Stimulated activated effector memory CD8-positive, alpha-beta T cell treated with anti-CD3 and anti-CD28 coated beads, Interleukin-12 subunit alpha, Interleukin-12 subunit beta, amount 100 ng/mL, for 72 hours (primary cell): Measurements from ENCODE around the gene CCDC159.
A peak's percentile ranks its signal among the peaks of the same experiment; 100 is the strongest.
"Not testable (repeated sequence)": the region's sequence is repeated elsewhere in the genome, so short reads cannot be mapped to it uniquely, and the experiment has no call there.

Experiments used
- ATAC-seq: fragments of 150-1000 bp; cut with Tn5 transposase; 2 replicates; pipeline ENCODE4 v1.10.0; 2021
- DNase-seq, 2 donors: peaks; one replicate each; pipeline ENCODE4 v3.0.0; 2021 to 2022; ENCODE audit warnings: low spot score in 2 of 2
- H3K27ac Mint-ChIP-seq: one replicate; pipeline ENCODE4 v1.8.0; 2022; ENCODE audit warnings: mild to moderate bottlenecking, mixed read lengths
- H3K36me3 Mint-ChIP-seq: one replicate; pipeline ENCODE4 v1.8.0; 2022; ENCODE audit warnings: mild to moderate bottlenecking, mixed read lengths
- H3K4me1 Mint-ChIP-seq: one replicate; pipeline ENCODE4 v1.8.0; 2022; ENCODE audit warnings: mixed read lengths
- H3K4me3 Mint-ChIP-seq: one replicate; pipeline ENCODE4 v1.8.0; 2022; ENCODE audit warnings: mild to moderate bottlenecking, mixed read lengths
- H3K9me3 Mint-ChIP-seq: one replicate; pipeline ENCODE4 v1.8.0; 2022; ENCODE audit warnings: mixed read lengths

CCDC159 gene, protein sequence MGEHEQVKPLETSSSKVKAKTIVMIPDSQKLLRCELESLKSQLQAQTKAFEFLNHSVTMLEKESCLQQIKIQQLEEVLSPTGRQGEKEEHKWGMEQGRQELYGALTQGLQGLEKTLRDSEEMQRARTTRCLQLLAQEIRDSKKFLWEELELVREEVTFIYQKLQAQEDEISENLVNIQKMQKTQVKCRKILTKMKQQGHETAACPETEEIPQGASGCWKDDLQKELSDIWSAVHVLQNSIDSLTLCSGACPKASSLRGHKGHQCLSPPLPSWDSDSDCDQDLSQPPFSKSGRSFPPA

DNA sequence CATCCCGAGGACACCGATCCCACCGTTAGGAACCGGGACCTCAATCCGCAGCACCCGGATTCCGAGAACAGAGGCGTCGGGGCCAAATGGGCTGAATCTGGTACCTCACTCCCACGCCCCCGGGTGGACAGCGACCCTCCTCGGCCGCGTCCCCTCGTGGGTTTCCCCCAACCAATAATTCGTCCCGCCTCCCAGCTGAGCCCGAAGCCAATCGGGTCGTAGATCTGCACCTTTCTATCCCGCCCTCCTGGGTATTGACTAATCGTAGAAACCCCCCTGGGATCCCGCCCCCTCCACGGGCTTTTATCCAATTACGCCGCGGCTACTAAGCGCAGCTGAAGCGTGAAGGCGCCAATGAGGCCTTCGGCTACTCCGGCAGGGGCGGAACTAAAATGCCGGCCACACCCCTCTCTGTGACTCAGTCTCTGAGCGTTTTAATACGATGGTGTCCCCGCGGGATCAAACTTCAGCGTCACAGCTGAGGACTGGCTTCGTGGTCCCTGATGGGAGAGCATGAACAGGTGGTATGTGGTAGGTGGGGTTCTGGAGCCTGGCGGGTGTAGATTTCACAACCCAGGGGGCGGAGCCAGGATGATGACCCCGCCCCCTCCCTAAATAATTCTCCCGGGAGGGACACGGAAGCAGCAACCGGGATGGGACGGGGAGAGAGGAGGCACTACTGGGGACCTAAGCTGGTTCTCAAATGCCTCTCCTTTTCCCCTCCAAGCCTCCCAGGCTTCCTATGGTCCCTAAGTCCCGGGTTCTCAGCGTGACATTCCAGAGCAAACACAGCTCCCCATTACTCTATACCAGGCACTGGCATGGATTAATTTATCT lies at the start of gene CCDC159, which contains the start of gene TMEM205:
TSS of gene CCDC159 (plus strand) at position 416 of the 837 bp plus-strand sequence. CDS start at position 504, 88 bp downstream.
TSS of gene TMEM205 (minus strand) at position 165 of the 837 bp plus-strand sequence. CDS start 649 bp downstream, outside the sequence.
- Mint-ChIP-seq H3K27ac (peak within 1 kb of the TSS; percentile 99), H3K36me3 (peaks cover 24% of the 10 kb centered on the region), H3K9me3 (peaks cover 4% of the 10 kb centered on the region), H3K4me1 (peaks cover 40% of the 10 kb centered on the region), H3K4me3 (peak within 1 kb of the TSS; percentile 99)
- peak; percentile 88 to 97 for DNase-seq
- peak; percentile 97 for ATAC-seq

DNA sequence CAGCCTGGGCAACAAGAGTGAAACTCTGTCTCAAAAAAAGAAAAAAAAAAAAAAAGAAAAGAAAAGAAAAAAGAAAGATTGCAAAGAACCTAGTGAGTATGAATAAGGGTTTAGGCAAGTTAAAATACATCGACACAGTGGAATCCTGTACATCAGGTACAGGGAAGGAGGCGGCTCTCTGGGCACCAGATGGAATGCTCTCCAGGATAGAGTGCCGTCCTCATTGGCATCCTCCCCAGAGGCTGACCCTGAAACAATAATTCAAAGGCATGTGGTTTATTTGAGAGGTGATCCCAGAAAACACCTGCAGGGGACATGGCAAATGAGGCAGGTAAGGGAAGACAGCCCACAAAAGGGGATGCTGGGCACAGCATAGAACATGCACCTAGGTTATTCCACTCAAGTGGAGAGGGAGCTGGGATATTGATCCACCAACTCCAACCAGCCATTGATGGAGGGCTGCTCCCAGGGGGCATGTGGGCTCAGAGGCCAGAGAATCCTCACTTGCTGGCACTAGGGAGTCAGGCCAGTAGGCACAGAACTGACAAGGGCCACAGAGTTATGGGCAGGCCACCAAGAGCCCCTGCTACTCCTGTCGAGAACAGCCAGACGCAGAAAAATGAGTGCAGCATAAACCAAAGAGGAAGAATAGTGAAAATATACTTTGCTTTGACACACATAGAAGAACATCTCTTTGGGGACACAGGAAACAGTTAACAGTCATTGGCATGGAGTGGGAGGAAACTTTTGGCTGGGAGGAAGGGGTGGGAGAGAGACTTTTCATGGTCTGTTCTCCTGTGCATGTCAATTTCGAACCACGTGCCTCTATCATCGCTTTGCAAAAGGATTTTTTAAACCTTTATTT lies 46.1 kb upstream of the CCDC159 start:
- DNase-seq (no peak), ATAC-seq (no peak)
- Mint-ChIP-seq H3K9me3 (no peaks in the 10 kb centered on the region), H3K27ac (no peak overlapping the region), H3K36me3 (no peaks in the 10 kb centered on the region), H3K4me3 (no peak overlapping the region), H3K4me1 (no peaks in the 10 kb centered on the region)

DNA sequence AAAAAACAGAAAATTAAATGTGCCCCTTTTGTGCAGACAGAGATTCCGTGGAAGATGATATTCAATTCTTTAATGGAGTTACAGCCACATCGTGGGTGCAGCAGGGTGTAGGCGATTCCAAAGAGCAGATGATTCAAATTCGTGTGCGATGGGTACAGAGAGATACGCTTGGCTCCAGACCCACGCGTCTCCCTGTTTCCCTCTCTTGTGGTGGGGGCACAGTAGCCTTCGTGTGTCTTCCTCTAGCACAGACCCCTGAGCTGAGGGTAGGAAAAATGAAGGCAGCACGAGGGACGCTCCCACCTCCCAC lies 45.6 kb upstream of the CCDC159 start:
- Mint-ChIP-seq H3K4me3 (no peak overlapping the region), H3K36me3 (no peaks in the 10 kb centered on the region), H3K4me1 (no peaks in the 10 kb centered on the region), H3K9me3 (no peaks in the 10 kb centered on the region), H3K27ac (no peak overlapping the region)
- DNase-seq (no peak), ATAC-seq (no peak)

DNA sequence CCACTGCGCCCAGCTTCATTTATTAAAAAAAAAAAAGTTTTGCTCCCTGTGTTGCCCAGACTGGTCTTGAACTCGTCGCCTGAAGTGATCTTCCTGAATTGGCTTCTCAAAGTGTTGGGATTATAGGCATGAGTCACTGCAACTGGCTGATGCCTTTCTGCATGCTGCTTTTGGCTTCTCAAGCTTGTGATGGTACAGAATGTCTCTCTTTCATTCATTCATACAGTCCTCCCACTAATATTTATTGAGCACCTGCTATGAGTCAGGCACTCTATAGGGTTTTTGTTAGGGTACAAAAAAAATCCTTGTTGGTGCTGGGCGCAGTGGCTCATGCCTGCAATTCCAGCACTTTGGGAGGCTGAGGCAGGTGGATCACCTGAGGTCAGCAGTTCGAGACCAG lies 41.4 kb upstream of the CCDC159 start:
- no peak for ATAC-seq
- Mint-ChIP-seq H3K4me3 (no peak overlapping the region), H3K36me3 (no peaks in the 10 kb centered on the region), H3K4me1 (no peaks in the 10 kb centered on the region), H3K9me3 (no peaks in the 10 kb centered on the region), H3K27ac (no peak overlapping the region)
- no peak for DNase-seq

DNA sequence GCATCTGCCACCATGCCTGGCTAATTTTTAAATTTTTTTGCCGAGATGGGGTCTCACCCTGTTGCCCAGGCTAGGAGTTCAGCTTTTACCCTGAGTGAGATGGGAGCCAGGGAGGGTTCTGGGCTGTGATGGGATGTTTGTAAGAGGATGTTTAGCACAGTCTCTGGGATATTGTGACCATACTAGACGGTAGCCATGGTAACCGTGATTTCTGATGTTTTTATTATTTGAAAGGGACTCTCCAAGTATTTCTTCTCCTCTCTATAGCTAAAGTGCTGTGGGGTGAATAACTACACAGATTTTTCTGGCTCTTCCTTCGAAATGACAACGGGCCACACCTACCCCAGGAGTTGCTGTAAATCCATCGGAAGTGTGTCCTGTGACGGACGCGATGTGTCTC lies 40.0 kb upstream of the CCDC159 start:
- no peak overlapping the region for H3K4me3 Mint-ChIP-seq
- H3K4me1 Mint-ChIP-seq = no peaks in the 10 kb centered on the region
- ATAC-seq (no peak), DNase-seq (no peak)
- no peak overlapping the region for H3K27ac Mint-ChIP-seq
- H3K36me3 Mint-ChIP-seq = no peaks in the 10 kb centered on the region
- no peaks in the 10 kb centered on the region for H3K9me3 Mint-ChIP-seq

DNA sequence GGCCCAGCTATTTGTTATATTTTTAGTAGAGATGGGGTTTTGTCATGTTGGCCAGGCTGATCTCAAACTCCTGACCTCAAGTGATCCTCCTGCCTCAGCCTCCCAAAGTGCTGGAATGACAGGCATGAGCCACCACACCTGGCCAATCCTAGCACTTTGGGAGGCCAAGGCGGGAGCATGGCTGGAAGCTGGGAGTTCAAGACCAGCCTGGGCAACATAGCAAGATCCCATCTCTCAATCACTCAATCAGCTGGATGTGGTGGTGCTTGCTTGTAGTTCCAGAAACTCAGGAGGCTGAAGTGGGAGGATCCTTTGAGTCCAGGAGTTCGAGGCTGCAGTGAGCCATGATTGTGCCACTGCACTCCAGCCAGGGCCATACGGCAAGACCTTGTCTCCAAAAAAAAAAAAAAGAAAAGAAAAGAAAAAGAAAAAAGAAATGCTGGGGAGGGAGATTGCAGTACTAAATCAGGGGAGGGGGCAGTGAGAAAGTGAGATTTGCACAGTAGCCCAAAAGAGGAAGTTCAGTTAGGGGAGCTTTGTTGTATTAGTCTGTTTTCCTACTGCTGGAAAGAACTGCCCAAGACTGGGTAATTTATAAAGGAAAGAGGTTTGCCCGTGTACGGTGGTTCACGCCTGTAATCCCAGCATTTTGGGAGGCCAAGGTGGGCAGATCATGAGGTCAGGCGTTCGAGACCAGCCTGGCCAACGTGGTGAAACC lies 25.9 kb upstream of the CCDC159 start:
- not testable (repeated sequence) for H3K9me3 Mint-ChIP-seq, DNase-seq, ATAC-seq, H3K4me3 Mint-ChIP-seq, H3K36me3 Mint-ChIP-seq
- peak overlapping the region; percentile 24 for H3K27ac Mint-ChIP-seq
- peaks cover 20% of the 10 kb centered on the region for H3K4me1 Mint-ChIP-seq

DNA sequence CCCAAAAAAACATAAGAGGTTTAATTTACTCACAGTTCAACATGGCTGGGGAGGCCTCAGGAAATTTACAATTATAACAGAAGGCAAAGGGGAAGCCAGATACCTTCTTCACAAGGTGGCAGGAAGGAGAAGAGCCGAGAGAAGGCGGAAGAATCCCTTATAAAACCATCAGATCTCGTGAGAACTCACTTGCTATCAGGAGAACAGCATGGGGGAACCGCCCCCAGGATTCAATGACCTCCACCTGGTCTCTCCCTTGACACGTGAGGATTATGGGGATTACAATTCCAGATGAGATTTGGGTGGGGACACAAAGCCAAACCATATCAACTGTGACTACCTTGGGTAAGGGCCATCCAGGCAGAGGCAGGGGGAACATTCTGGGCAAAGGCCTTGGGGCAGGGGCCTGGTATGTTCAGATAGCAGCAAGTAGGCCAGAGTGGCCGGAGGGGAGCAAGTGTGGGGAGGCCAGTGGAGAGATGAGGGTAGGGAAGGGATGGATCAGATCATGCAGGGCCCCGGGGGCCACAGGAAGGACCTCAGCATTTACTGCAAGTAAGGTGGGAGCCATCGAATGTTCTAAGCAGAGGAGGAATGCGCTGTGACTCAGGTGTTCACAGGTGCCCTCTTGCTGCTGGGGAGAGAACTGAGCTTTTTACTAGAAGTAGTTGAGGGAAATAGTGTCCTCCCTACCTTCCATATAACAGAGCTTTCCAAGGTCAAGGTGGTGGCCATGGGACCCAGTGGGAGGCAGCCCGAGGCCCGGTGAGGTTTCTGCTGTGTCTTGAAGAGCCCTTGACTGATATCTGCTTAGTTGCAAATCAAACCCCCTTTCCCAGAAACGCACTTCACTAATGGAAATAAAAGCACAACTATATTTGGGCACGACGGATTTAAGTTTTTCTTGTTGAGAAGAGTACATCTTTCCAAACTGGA lies 24.9 kb upstream of the CCDC159 start:
- Mint-ChIP-seq H3K27ac (no peak overlapping the region), H3K36me3 (no peaks in the 10 kb centered on the region), H3K4me3 (no peak overlapping the region), H3K9me3 (no peaks in the 10 kb centered on the region), H3K4me1 (peaks cover 20% of the 10 kb centered on the region)
- ATAC-seq = no peak
- no peak for DNase-seq

DNA sequence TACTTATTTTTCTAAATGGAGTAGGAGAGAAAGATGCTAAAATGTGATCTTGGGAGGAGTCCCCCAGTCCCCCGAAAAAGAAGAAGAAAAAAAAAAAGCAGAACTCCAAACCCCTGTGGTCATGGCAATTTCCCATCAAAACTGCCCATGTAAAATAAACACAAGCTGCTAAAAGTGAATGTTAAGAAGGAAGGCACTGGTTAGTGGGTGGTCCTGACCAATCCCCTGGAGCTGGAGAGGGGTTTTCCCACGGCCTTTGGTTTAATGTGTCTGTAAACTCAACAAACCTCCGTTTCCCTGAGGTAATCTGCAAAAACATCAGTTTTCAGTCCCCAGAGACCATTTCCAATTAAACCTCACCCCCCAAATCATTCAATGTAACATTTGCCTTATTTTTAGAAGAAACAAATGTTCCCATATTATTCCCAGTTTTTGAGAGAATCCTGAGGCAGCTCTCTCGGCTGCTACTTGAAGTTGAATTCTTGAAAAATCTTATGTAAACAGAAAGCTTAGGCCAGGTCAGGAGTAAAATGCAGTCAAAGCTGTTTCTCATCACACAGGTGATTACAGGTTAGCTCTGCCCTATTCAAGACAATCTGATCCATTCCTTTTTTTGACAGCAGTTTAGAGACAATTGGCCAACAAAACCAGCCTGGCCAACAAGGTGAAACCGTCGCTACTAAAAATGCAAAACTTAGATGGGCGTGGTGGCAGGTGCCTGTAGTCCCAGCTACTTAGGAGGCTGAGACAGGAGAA lies 23.9 kb upstream of the CCDC159 start:
- no peak for ATAC-seq
- H3K9me3 Mint-ChIP-seq = no peaks in the 10 kb centered on the region
- H3K4me3 Mint-ChIP-seq = no peak overlapping the region
- H3K4me1 Mint-ChIP-seq = peaks cover 20% of the 10 kb centered on the region
- DNase-seq = no peak
- no peak overlapping the region for H3K27ac Mint-ChIP-seq
- H3K36me3 Mint-ChIP-seq = no peaks in the 10 kb centered on the region

DNA sequence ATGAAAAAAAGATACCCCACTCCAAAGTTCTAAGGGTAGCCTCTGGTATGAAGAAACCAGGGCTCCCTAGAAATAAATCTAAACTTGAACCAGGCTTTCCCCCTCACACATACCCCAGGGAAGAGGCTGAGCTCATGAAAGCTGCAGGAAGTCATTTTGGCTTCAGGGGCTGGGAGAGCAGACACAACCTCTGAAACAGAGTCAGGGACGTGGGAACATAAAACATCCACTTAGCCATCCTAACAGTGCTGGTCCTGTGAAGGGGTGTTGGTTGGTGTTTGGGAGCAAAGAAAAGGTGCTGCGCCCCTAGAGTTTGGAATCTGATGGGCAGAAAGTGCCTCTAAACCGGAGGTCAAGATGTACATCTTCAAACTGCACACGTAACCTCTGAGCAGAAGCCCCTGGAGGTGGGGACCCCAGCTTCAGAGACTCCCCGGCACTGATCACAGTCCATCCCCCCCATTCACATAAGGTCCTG lies 22.7 kb upstream of the CCDC159 start:
- no peak for DNase-seq
- peaks cover 20% of the 10 kb centered on the region for H3K4me1 Mint-ChIP-seq
- H3K36me3 Mint-ChIP-seq = peaks cover 6% of the 10 kb centered on the region
- ATAC-seq = no peak
- peak overlapping the region; percentile 50 for H3K4me3 Mint-ChIP-seq
- peak overlapping the region; percentile 96 for H3K27ac Mint-ChIP-seq
- no peaks in the 10 kb centered on the region for H3K9me3 Mint-ChIP-seq

DNA sequence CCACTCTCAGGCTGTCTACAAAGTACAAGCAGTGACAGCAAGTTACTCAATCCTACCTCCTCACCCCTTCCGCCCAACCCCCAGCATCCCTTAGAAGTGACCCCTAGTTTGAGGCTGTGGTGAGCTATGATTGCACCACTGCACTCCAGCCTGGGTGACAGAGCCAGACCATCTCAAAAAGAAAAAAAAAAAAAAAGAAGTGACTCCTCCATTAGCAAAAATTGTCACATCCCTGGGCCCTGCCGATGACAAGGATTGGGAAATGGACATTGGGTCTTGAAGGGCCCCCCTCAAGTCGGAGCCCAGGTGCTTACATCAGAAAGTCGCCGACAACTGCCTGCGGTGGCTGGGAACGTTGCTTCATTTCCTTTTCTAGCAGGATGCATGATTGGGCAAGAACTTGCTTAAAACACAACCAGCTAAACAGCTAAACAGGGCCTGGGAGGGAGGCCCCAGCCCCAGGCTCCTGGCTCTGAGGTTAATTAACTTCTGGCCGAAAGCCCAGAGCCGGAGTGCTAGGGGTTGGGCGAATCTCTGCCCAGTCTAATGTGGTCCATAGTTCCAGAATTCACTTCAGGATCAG lies 22.1 kb upstream of the CCDC159 start:
- H3K36me3 Mint-ChIP-seq = peaks cover 6% of the 10 kb centered on the region
- ATAC-seq = peak; percentile 84
- DNase-seq = peak in 1 of 2 donors; percentile 70
- H3K4me3 Mint-ChIP-seq = peak overlapping the region; percentile 50
- peak overlapping the region; percentile 96 for H3K27ac Mint-ChIP-seq
- H3K9me3 Mint-ChIP-seq = no peaks in the 10 kb centered on the region
- peaks cover 20% of the 10 kb centered on the region for H3K4me1 Mint-ChIP-seq

DNA sequence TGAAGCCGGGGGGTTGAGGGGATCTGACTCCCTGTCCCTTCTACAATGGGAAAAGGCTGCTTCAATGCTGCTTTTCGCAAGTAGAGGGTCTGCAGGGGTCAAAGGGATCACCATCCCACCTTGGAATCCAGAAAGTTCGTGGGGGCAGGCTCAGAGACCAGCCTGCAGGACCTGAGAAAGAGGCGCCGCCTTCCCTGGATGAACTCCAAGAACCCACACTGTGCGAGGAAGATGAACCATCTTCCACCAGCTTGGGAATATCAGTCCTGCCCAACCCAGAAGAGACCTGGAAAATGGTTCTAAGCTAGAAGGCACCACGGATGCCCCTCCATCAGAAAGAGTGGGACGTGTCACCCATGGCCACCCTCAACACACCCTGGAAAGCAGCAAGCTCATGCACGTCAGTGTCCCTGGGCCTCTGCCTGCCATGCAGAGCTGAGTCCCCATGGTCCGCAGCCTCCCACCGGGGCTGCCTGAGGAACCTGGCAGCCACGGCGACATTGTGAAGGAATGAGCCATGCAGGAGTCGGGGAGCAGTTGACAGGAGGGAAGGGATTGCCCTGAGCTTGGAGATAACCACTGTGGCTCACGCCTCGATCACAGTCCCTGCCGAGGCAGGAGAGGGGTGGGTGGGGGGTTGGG lies 21.4 kb upstream of the CCDC159 start:
- ATAC-seq (no peak), DNase-seq (no peak)
- peaks cover 20% of the 10 kb centered on the region for H3K4me1 Mint-ChIP-seq
- no peaks in the 10 kb centered on the region for H3K9me3 Mint-ChIP-seq
- peak overlapping the region; percentile 50 for H3K4me3 Mint-ChIP-seq
- H3K36me3 Mint-ChIP-seq = peaks cover 9% of the 10 kb centered on the region
- H3K27ac Mint-ChIP-seq = peak overlapping the region; percentile 96

DNA sequence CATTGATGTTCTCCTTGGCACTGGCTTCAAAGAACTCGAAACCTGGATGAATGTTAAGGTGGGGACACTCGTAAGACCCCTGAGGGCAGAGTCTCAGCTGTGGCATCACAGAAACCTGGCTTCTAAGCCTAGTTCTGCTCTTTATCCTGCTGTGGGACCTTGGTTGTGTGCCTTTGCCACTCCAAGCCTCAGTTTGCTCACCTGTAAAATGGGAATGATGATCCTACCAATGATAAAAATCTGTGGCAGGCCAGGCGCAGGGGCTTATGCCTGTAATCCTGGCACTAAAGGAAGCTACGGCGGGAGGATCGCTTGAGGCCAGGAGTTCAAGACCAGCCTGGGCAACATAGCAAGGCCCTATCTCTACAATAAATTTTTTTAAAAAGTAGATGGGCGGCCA lies 20.8 kb upstream of the CCDC159 start:
- no peak for ATAC-seq
- Mint-ChIP-seq H3K4me1 (peaks cover 20% of the 10 kb centered on the region), H3K9me3 (no peaks in the 10 kb centered on the region), H3K4me3 (no peak overlapping the region), H3K27ac (peak overlapping the region; percentile 96), H3K36me3 (peaks cover 13% of the 10 kb centered on the region)
- no peak for DNase-seq

DNA sequence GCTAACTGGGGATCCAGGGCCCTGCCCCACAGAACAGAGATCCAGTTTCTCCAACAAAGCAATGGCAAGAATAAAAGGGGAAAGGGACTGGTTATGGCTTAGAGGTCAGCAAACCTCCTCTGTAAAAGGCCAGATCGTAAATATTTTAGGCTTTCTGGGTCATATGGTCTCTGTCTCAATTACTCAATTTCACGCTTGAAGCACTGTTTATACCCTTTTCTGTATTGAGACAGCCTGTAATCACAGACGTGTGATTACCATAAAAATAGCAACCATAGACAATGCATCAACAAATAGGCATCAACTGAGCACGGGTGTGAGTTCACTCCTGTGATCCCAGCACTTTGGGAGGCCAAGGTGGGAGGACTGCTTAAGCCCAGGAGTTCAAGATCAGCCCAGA lies 16.2 kb upstream of the CCDC159 start:
- no peak overlapping the region for H3K4me3 Mint-ChIP-seq
- ATAC-seq = no peak
- no peaks in the 10 kb centered on the region for H3K4me1 Mint-ChIP-seq
- peaks cover 46% of the 10 kb centered on the region for H3K36me3 Mint-ChIP-seq
- H3K27ac Mint-ChIP-seq = no peak overlapping the region
- DNase-seq = no peak
- H3K9me3 Mint-ChIP-seq = no peaks in the 10 kb centered on the region
